ENCODE results near the gene TNIK.

DNA sequence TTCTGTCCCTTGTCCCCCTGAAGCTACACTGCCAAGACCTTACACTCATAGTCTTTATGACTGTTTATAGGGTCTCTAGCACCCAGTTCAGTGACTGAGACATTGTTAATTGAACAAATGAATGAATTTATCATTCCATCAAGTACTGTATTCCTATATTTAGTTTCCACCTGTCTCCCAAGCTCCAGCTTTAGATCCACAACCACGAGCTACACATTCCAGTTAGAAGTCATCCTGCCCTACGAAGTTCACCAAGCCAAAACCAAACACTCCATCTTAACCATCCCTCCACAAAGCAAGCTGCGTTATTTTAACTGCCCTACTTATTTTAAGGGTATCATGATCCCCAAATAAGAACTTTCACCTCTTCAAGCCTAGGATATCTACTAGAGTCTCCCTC is 31.3 kb downstream of the TNIK start:
- TF ChIP-seq, protein P1, sequence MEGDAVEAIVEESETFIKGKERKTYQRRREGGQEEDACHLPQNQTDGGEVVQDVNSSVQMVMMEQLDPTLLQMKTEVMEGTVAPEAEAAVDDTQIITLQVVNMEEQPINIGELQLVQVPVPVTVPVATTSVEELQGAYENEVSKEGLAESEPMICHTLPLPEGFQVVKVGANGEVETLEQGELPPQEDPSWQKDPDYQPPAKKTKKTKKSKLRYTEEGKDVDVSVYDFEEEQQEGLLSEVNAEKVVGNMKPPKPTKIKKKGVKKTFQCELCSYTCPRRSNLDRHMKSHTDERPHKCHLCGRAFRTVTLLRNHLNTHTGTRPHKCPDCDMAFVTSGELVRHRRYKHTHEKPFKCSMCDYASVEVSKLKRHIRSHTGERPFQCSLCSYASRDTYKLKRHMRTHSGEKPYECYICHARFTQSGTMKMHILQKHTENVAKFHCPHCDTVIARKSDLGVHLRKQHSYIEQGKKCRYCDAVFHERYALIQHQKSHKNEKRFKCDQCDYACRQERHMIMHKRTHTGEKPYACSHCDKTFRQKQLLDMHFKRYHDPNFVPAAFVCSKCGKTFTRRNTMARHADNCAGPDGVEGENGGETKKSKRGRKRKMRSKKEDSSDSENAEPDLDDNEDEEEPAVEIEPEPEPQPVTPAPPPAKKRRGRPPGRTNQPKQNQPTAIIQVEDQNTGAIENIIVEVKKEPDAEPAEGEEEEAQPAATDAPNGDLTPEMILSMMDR (IDR thresholded peaks at IDR 0.05; ENCODE audit: low read depth, low read length) = no peak
- TF ChIP-seq EZH2phosphoT487 (IDR thresholded peaks at IDR 0.05; ENCODE audit: low read depth) = no peak
